B cell (primary cell): Measurements from ENCODE around the gene TOR1A. TPM values are rescaled to one million over a fixed set of nuclear protein-coding genes. Genes with fewer than 3 reads are reported as not detected.
A peak's percentile ranks its signal among the peaks of the same experiment; 100 is the strongest.

Experiments used
- ATAC-seq: fragments of 200-7000 bp; cut with Tn5 transposase; one replicate; pipeline ENCODE4 v1.10.0; 2021; ENCODE audit warnings: low read depth, mild to moderate bottlenecking, moderate number of reproducible peaks, moderate library complexity
- CTCF ChIA-PET: fragments of 350-600 bp; sonication (Branson Sonifier 250); formaldehyde crosslinking; loops from one replicate; lab custom pipeline; 2021; ENCODE audit warnings: antibody characterized with exemption, inconsistent platforms; lab: Charles Lee
- POLR2A ChIA-PET: fragments of 350-600 bp; sonication (Branson Sonifier 250); formaldehyde crosslinking; loops from one replicate; lab custom pipeline; 2021; ENCODE audit warnings: antibody characterized with exemption; lab: Charles Lee
- DNase-seq: peaks from one replicate; pipeline ENCODE4 v3.0.0; 2013
- H2AFZ ChIP-seq: 2 replicates; pipeline ENCODE4 v1.6.1; 2012; ENCODE audit warnings: mild to moderate bottlenecking, low read depth, low read length; ENCODE audit not compliant: insufficient read depth, poor library complexity, severe bottlenecking
- H3K27ac ChIP-seq, 2 donors: 1 replicate in 1 of 2; 2 replicates in 1 of 2; pipeline ENCODE4 v1.5.1; 2012 to 2013; ENCODE audit warnings: low read length in 2 of 2, mild to moderate bottlenecking in 2 of 2, moderate library complexity in 1 of 2
- H3K27me3 ChIP-seq, 4 experiments: fragments of 200-600 bp in 1 of 4; sonication (generic) in 1 of 4; replicated peaks in 1 of 4; 1 replicate in 2 of 4; 2 replicates in 2 of 4; pipeline versions ENCODE4 v1.6.1 to v1.7.0; 2013 to 2016; ENCODE audit warnings: low read length in 3 of 4, mild to moderate bottlenecking in 2 of 4, mixed read lengths in 1 of 4, moderate library complexity in 1 of 4; ENCODE audit not compliant: insufficient read depth in 4 of 4, control insufficient read depth in 3 of 4; ENCODE audit errors: control extremely low read depth in 1 of 4
- H3K36me3 ChIP-seq, 2 experiments: replicated peaks in 1 of 2; 1 replicate in 1 of 2; 2 replicates in 1 of 2; pipeline versions ENCODE4 v1.6.1 to v1.7.1; 2013; ENCODE audit warnings: low read length in 1 of 2; ENCODE audit not compliant: insufficient read depth in 2 of 2, control insufficient read depth in 1 of 2; ENCODE audit errors: control extremely low read depth in 1 of 2, extremely low read depth in 1 of 2
- H3K4me1 ChIP-seq, 2 donors: fragments of 200-600 bp in 1 of 2; sonication (generic) in 1 of 2; 1 replicate in 1 of 2; 2 replicates in 1 of 2; pipeline versions ENCODE4 v1.5.1 to v1.6.1; 2013 to 2017; ENCODE audit warnings: low read length in 2 of 2; ENCODE audit not compliant: control insufficient read depth in 2 of 2, insufficient read depth in 2 of 2
- H3K4me2 ChIP-seq: replicated peaks from 2 replicates; pipeline ENCODE3; 2012; ENCODE audit warnings: mild to moderate bottlenecking, low read depth, low read length; ENCODE audit not compliant: poor library complexity, severe bottlenecking
- H3K4me3 ChIP-seq, 5 experiments: fragments of 200-600 bp in 1 of 5; sonication (generic) in 1 of 5; 1 replicate in 3 of 5; 2 replicates in 2 of 5; pipeline versions ENCODE4 v1.5.1 to v1.7.0; 2011 to 2016; ENCODE audit warnings: low read length in 4 of 5, mild to moderate bottlenecking in 4 of 5, low read depth in 2 of 5, control low read depth in 1 of 5, moderate library complexity in 1 of 5; ENCODE audit not compliant: insufficient read depth in 1 of 5; ENCODE audit errors: control extremely low read depth in 1 of 5, extremely low read depth in 1 of 5
- H3K79me2 ChIP-seq: fragments of 200-600 bp; sonication (generic); one replicate; pipeline ENCODE4 v1.6.0; 2016; ENCODE audit warnings: low read length; ENCODE audit not compliant: control insufficient read depth, insufficient read depth
- H3K9ac ChIP-seq: fragments of 200-600 bp; sonication (generic); 2 replicates; pipeline ENCODE4 v1.6.1; 2017; ENCODE audit warnings: mild to moderate bottlenecking, low read length, moderate library complexity
- H3K9me3 ChIP-seq, 3 donors: one replicate each; pipeline versions ENCODE4 v1.6.1 to v1.7.1; 2013; ENCODE audit warnings: low read length in 2 of 3; ENCODE audit not compliant: control insufficient read depth in 2 of 3, insufficient read depth in 1 of 3; ENCODE audit errors: control extremely low read depth in 1 of 3
- H4K20me1 ChIP-seq: 2 replicates; pipeline ENCODE4 v1.6.0; 2012; ENCODE audit warnings: mild to moderate bottlenecking, low read length; ENCODE audit not compliant: insufficient read depth, control insufficient read depth, poor library complexity, severe bottlenecking
- H3K27ac Mint-ChIP-seq: one replicate; pipeline ENCODE4 v1.8.0; 2021; ENCODE audit warnings: mixed read lengths
- H3K27me3 Mint-ChIP-seq: one replicate; pipeline ENCODE4 v1.8.0; 2021; ENCODE audit warnings: mixed read lengths
- H3K4me1 Mint-ChIP-seq: one replicate; pipeline ENCODE4 v1.8.0; 2021; ENCODE audit warnings: mixed read lengths
- H3K4me3 Mint-ChIP-seq: one replicate; pipeline ENCODE4 v1.8.0; 2021; ENCODE audit warnings: mixed read lengths
- H3K9me3 Mint-ChIP-seq: one replicate; pipeline ENCODE4 v1.8.0; 2022; ENCODE audit warnings: mixed read lengths; ENCODE audit not compliant: insufficient read depth
- CTCF ChIP-seq: fragments of 200-600 bp; IDR thresholded peaks from one replicate; pipeline ENCODE4 v1.8.0; 2022; ENCODE audit warnings: antibody characterized with exemption, mild to moderate bottlenecking
- EZH2 ChIP-seq: IDR thresholded peaks from 2 replicates; pipeline ENCODE4 v1.6.1; 2012; ENCODE audit warnings: borderline replicate concordance, low read depth, mild to moderate bottlenecking, moderate library complexity, low read length; ENCODE audit not compliant: insufficient read depth, poor library complexity, severe bottlenecking
- WGBS: methylation state at CpG from one replicate; pipeline ENCODE4 v1.1.5; 2013; ENCODE audit warnings: missing lambda C conversion rate; ENCODE audit not compliant: insufficient coverage; 5-methylcytosine and 5-hydroxymethylcytosine counted together
- intact Hi-C: fragments of 100-400 bp; cut with micrococcal nuclease; formaldehyde crosslinking; loops from one replicate; pipeline ENCODE4 v1.10.0; 2022
- polyA plus RNA-seq: library from polyadenylated mRNA; depleted of rRNA; stranded (reverse); fragments of >200 nt; gene quantifications from 2 replicates; pipeline ENCODE4 v1.2.3, GENCODE V29; 2012
- total RNA-seq, 2 donors: library from RNA; stranded (reverse); fragments of 120-200 nt in 1 of 2; gene quantifications; 1 replicate in 1 of 2; 2 replicates in 1 of 2; pipeline versions ENCODE4 v1.2.3 to v1.2.4, GENCODE V29; 2013 to 2022

Gene TOR1A
- total and polyA plus RNA-seq, 2 donors (not counting 1 experiment from before 2014, with no cell fraction given): 28.6 to 30.3 TPM

GRCh38 chr9:129866394-129867135 is 42.6 kb upstream of the TOR1A start:
- no peak overlapping the region for H3K9ac ChIP-seq
- ChIA-PET CTCF (no interaction called here), POLR2A (no interaction called here)
- no peak for DNase-seq
- no peak overlapping the region for H2AFZ ChIP-seq
- H3K4me1 ChIP-seq: peaks cover 8 to 12% of the 10 kb centered on the region in 2 donors
- Mint-ChIP-seq H3K27ac (no peak overlapping the region), H3K4me1 (peaks cover 11% of the 10 kb centered on the region), H3K27me3 (no peaks in the 10 kb centered on the region), H3K4me3 (no peak overlapping the region), H3K9me3 (no peaks in the 10 kb centered on the region)
- H3K27ac ChIP-seq: peak overlapping the region in 1 of 2 donors; percentile 12
- no peaks in the 10 kb centered on the region for H3K9me3 ChIP-seq
- H3K27me3 ChIP-seq: no peaks in the 10 kb centered on the region
- H3K4me2 ChIP-seq: no peak overlapping the region
- no peak for ATAC-seq
- WGBS: 84% methylated on average over 17 of the region's 17 CpGs
- H3K36me3 ChIP-seq: peaks cover 8 to 28% of the 10 kb centered on the region in 2 experiments
- no peaks in the 10 kb centered on the region for H4K20me1 ChIP-seq
- TF ChIP-seq EZH2 (no peak), CTCF (no peak)
- intact Hi-C loops: no loop called here
- H3K79me2 ChIP-seq: no peaks in the 10 kb centered on the region
- no peak overlapping the region for H3K4me3 ChIP-seq

GRCh38 chr9:129865668-129866320 is 41.9 kb upstream of the TOR1A start:
- no peaks in the 10 kb centered on the region for H4K20me1 ChIP-seq
- no peak overlapping the region for H3K4me3 ChIP-seq
- no peaks in the 10 kb centered on the region for H3K9me3 Mint-ChIP-seq
- 75% methylated on average over 5 of the region's 14 CpGs for whole genome bisulfite sequencing
- H3K36me3 ChIP-seq: peaks cover 8 to 35% of the 10 kb centered on the region in 2 experiments
- H3K27ac Mint-ChIP-seq: no peak overlapping the region
- no peaks in the 10 kb centered on the region for H3K27me3 Mint-ChIP-seq
- no peak overlapping the region for H3K4me3 Mint-ChIP-seq
- no peak overlapping the region for H3K4me2 ChIP-seq
- no peak overlapping the region for H2AFZ ChIP-seq
- no peak overlapping the region for H3K27ac ChIP-seq
- intact Hi-C loops: no loop called here
- CTCF ChIA-PET: no interaction called here
- H3K79me2 ChIP-seq: no peaks in the 10 kb centered on the region
- H3K4me1 Mint-ChIP-seq: peaks cover 11% of the 10 kb centered on the region
- H3K9ac ChIP-seq: no peak overlapping the region
- H3K27me3 ChIP-seq: no peaks in the 10 kb centered on the region
- H3K4me1 ChIP-seq: peaks cover 8 to 12% of the 10 kb centered on the region in 2 donors
- H3K9me3 ChIP-seq: no peaks in the 10 kb centered on the region
- POLR2A ChIA-PET: no interaction called here
- DNase-seq (no peak), ATAC-seq (no peak)
- TF ChIP-seq CTCF (no peak), EZH2 (no peak)
